GM20431 (cell line): ENCODE data around the gene FAM25A.
"Not testable (repeated sequence)": the region's sequence is repeated elsewhere in the genome, so short reads cannot be mapped to it uniquely, and the experiment has no call there.

Experiments
- in situ Hi-C: fragments of 300-500 bp; cut with MseI, MboI; formaldehyde crosslinking; loops from one replicate; pipeline ENCODE4 v1.15.0; 2020; ENCODE audit warnings: low sequenced_read_pairs; ENCODE audit not compliant: unreplicated experiment

FAM25A gene

DNA sequence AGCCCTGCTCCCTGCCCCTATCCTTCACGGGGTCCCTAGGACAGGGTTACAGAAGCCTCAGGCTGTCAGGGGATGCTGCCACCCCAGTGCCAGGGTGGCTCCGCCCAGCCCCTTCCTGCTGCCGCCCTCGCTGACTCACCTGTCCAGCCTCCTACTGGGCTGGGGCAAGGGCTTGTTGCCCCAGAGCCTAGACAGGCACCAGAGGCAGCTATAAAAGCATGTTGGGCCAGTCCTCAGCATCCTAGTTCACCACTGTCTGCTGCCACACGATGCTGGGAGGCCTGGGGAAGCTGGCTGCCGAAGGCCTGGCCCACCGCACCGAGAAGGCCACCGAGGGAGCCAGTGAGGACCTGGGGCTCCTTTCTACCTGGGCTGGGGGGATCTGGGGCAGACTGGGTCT is at the start of gene FAM25A:
FAM25A (plus strand) TSS at position 239 of the 400 bp plus-strand sequence; CDS start at position 270, 31 bp downstream.
- in situ Hi-C loops: not testable (repeated sequence)

DNA sequence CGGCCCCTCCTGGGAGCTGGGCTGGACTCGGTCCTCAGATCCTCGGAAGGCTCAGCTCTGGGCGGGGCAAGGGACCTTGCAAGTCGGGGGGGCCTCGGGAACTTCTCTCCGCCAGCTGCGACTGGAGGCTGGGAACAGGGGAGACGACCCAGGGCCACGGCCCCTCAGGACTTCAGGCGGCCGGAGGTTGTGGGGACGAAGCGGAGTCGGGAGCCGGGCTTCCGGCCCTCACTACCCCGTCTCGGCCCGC is 49.2 kb upstream of the FAM25A start:
- in situ Hi-C loops: no loop called here

DNA sequence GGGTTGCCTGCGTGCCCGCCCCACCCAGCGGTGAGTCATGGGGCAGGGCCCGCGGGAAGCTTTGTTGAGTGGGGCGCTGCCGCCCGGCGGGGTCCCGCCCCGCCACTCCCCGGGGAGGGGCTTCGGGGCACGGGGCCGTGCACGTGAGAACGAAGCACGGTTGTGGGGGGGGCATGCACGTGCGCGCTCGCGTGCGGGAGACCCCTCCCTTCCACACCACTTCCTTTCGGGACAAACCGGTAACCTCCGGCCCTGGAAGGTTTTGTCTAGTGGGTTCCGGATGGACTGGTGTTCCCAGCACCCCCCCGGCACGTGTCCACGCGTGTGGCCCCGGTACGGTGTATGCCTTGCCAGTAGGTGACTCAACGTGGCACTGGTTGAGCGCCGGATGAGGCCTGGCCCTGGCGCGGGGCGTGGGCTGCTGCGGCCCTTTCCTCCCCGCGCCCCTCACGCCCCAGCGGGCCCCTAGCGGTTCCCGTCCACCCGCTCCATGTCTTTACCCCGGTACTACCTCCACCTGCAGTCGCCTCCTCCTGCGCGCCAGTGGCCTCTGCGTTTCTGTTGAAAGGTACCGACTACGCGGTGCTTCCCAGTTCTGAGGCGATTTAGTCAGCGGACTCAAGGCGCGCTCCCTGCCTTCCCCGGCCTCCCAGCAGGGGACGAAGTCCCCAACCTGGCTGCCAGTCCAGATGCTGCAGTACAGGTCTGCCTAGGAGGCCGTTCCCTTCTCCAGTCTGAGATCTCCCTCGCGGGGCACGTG is 48.7 kb upstream of the FAM25A start:
- in situ Hi-C loops: no loop called here

DNA sequence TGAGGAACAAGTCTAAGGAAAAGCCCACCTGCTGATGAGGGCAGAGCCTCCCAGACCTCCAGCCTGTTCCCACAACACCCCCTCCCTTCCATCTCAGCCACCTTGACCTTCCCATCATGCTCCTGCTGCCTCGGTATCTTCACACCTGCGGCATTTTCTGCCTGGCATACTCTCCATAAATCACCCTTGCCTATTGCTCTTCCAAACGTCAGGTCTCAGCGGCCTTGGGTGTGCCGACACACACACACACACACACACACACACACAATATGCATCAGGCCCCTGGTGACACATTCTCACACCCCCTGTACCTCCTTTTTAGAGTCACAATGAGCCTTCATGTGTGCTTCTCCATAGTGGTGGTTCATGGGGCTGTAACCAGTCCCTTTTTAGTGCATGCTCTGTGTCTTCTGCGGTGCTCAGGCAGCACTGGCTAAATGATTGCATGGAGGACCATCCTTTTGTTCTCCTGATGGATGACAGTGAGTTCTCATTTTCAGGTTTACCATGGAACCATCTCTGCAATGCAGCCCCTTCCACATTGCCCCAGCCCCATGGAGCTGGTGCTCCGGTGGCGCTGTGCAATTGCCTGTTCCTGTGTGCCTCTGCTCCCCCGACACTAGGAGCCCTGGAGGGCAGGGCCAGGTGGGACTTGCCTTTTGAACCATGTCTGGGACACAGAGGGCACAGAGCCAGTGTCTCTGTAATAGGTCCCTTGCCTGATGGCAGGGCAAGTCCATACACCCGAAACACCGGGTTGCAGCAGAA is 47.3 kb upstream of the FAM25A start:
- in situ Hi-C loops: no loop called here

DNA sequence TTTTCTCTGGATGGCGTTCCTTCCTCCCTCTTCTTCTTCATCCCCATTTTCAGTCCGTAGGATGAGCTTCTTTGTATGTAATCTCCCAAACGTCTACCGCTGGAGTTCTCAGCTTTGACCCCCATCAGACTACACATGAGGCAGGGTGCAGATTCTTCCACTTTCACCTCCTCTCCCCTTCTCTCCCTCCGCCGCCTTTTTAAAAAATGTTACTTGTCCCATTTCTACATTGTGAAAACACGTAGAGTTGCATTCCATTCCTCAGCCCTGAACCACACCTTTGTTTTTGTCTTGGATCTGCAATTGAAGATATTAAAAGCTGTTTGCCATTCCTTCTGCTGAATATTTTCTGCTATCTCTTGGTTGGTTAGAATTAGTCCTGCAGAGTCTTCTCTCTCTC is 45.6 kb upstream of the FAM25A start:
- in situ Hi-C loops: no loop called here

DNA sequence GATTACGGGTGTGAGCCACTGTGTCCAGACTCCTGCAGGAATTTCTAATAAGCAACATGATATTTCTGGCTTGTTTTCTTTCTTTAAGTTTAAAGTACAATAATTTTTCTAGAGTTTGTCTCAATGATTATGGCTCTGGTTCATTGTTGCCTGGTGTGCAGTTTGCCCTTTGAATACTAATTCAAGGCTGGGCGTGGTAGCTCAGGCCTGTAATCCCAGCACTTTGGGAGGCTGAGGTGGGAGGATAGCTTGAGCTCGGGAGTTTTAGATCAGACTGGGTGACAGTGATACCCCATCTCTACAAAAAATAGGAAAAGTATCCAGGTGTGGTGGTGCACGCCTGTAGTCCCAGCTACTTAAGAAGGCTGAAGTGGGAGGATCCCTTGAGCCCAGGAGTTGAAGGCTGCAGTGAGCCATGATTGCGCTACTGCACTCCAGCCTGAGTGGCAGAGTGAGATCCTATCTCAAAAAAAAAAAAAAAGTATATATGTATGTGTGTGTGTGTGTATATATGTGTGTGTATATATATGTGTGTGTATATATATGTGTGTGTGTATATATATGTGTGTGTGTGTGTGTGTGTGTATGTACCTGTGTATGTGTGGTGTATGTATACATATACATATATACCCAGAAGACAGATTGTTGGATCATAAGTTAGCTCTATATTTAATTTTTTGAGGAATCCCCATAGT is 43.6 kb upstream of the FAM25A start:
- in situ Hi-C loops: no loop called here

DNA sequence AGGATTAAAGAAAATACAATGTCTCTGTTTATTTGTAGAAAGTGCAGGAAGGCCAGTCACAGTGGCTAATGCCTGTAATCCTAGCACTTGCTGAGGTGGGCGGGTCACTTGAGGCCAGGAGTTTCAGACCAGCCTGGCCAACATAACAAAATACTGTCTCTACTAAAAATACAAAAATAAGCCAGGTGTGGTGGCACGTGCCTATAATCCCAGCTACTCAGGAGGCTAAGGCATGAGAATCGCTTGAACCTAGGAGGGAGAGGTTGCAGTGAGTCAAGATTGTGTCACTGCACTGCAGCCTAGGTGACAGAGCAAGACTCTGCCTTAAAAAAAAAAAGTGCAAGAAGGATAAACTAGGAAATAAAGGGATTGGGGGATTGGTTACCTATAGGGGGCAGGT is 41.6 kb upstream of the FAM25A start:
- in situ Hi-C loops: not testable (repeated sequence)

DNA sequence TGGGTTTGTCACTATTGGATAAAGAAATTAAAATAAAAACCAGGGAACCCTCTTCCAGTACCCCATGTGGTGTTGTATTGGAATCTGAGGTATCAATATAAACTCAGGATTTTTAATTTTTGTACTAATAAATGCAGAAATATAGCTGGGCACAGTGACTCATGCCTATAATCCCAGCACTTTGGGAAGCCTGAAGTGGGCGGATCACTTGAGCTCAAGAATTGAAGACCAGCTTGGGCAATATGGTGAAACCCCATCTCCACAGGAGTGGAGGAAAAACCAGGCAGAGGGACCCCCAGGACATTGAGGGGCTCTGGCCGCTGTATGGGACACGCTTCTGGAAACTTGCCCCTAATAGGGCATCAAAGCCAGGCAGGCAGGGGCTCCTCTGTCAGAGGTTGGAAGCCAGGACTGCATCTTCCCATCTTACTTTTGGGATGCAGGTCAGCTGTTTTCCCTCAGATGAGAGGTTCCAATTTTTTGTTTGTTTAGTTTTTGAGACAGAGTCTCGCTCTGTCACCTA is 40.7 kb upstream of the FAM25A start:
- in situ Hi-C loops: no loop called here

DNA sequence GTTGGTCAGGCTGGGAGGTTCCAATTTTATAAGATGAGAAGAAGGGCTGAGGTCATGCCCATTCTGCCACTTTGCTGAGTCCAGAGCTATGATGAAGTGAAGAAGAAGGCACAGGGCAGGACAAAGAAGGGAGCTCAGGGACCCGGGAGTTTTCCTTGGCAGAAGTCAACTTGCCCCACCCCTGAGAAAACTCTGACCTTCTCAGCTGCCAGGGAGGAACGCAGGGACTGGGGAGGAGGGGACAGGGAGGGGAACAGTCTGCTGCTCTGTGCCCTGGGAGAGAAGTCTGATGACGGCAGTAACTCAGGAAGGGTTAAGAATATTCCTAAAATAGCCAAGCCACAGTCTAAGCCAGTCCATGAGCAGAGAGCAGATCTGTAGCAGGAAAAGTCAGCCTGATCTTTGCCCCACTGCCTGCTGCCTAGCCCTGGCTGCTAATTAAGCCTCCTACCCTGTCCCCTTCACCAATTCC is 40.1 kb upstream of the FAM25A start:
- in situ Hi-C loops: no loop called here

DNA sequence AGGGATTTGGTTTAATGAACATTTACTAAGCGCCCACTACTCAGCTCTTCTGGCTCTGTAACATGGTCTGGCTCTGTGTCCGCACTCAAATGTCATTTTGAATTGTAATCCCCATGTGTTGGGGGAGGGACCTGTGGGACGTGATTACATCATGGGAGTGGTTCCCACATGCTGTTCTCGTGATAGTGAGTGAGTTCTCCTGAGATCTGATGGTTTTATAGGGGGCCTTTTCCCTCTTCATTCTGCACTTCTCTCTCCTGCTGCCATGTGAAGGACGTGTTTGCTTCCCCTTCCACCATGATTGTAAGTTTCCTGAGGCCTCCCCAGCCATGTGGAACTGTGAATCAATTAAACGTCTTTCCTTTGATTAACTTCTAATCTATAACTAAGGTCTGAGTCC is 39.1 kb upstream of the FAM25A start:
- in situ Hi-C loops: not testable (repeated sequence)

DNA sequence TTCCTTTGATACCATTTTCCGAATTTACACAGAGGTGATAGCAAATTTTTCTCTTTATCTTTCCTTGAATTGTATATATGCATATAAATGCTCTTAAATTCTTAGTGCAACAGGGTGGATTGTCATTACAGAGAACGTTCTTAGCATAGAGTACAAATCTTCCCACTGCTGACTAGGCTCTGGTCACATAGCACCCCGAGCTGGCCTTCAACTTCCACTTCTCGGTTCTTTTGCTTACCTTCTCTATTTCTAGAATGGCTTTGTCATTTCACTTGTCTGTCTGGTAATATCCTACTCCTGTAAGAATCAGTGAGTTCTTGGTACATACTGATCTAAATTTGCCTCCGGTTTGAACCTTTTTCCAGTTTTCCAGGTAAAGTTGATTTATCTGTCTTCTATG is 38.4 kb upstream of the FAM25A start:
- in situ Hi-C loops: no loop called here

DNA sequence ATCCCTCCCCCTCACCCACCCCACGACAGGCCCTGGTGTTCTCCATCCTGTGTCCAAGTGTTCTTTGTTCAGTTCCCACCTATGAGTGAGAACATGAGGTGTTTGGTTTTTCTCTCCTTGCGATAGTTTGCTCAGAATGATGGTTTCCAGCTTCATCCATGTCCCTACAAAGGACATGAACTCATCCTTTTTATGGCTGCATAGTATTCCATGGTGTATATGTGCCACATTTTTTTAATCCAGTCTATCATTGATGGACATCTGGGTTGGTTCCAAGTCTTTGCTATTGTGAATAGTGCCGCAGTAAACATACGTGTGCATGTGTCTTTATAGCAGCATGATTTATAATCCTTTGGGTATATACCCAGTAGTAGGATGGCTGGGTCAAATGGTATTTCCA is 35.6 kb upstream of the FAM25A start:
- in situ Hi-C loops: not testable (repeated sequence)

DNA sequence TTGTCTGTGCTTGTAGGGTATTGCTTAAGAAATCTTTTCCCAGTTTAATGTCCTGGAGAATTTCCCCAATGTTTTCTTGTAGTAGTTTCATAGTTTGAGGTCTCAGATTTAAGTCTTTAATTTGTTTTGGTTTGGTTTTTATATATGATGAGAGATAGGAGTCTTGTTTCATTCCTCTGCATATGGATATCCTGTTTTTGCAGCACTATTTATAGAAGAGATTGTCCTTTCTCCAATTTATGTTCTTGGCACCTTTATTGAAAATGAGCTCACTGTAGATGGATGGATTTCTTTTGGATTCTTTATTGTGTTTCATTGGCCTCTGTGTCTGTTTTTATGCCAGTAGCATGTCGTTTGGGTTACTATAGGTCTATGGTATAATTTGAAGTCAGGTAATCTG is 31.6 kb upstream of the FAM25A start:
- in situ Hi-C loops: no loop called here

DNA sequence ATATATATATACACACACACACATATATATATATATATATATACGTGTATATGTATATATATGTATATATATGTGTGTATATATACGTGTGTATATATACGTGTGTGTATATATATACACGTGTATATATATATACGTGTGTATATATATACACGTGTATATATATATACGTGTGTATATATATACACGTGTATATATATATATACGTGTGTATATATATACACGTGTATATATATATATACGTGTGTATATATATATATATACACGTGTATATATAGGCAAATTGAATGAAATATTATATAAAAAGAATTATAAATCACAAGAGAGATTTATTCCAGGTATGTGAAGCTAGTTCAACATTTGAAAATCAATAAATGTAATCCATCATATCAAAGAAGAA is 28.7 kb upstream of the FAM25A start:
- in situ Hi-C loops: not testable (repeated sequence)

DNA sequence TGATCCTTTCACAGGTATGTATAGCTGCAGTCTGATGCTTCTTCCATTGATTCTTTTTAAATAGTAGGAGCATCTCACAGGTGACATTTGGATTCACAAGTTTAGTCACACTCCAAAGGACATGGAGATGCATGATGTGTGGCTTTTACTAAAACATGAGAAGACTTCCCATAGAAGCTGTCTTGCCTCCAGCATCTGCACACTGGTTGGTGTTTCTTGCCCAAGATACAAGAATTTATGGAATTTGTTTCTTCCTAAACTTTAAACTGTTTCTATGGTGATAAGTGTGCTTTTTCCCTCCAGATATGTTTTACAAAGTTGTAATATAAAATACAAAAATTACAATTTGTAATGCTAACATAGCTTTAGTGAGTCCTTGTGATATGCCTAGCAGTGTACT is 27.6 kb upstream of the FAM25A start:
- in situ Hi-C loops: no loop called here

DNA sequence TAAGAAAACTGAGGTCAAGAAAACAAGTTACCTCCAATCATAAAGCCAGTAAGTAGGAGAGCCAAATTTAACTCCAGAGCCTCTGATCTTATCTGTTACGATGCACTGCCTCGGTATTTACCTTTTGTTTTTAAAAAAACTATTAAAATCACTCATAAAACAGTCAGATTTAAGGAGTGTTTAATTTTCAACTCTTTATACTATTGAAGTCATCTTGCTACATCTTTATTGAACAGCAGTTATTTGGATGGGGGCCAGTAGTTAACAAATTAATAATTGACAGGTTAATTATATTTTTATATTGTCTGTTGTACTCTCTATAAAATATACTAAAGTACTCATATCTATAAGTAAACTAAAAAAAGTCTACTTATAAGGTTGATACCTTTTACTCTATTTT is 27.2 kb upstream of the FAM25A start:
- in situ Hi-C loops: no loop called here

DNA sequence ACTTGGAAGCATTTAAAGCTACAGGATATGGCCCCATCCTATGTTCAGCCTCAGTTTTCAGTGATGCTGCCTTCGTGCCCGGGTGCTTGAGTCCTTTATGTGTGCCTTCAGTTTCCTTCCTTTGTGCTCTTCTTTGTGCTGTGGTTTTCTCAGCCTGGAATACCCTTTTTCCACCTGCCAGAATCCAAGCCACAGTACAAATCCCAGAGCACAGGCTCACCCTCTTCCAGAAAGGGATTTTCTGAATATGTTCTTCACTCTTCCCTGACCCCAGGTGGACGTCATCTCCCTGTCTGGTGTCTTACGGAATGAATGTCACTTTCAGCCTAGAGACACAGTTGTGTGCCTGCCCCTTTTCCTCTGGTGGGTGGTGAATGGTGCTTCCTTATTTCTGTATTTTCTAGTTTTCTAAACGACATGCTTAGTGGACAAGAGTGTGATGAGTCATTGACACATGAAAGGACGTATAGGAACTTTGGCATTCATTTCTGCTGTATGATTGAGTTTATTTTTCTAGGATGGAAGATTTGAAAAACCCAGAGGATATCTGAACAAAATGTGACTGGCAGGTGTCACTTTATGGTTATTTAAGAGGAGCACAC is 20.2 kb upstream of the FAM25A start:
- in situ Hi-C loops: not testable (repeated sequence)

DNA sequence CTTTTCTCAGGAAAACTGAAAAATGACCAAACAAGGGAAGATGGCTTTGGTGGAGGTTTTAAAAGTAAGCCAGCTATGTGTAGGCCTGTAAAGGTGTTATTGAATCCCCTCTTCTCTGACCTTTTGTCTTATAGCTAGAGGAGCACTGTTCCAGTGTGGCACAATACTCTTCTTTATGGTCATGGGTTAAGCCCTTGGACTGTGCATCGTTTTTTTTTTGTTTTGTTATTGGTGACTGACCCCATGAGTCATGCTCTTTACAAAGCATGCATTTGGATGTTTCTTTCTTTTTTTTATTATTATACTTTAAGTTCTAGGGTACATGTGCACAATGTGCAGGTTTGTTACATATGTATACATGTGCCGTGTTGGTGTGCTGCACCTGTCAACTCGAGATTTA is 19.6 kb upstream of the FAM25A start:
- in situ Hi-C loops: no loop called here

DNA sequence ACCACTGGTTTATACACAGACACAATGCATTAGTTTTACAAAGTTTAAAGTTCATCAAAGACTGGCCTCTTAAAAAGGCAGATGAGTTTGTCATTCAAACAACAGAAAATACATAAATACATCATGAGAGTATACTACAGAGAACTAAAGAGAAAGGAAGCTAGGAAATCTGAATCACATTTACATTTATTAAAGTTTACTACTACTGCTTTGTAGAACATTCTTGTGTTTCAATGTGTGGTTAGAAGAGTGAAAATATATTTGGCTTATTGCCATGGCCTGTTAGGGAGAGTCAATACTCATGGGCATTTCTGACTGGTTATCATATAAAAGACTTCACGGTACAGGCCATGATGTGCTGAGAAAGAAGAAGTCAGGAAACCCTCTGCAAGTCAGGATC is 13.0 kb upstream of the FAM25A start:
- in situ Hi-C loops: not testable (repeated sequence)

DNA sequence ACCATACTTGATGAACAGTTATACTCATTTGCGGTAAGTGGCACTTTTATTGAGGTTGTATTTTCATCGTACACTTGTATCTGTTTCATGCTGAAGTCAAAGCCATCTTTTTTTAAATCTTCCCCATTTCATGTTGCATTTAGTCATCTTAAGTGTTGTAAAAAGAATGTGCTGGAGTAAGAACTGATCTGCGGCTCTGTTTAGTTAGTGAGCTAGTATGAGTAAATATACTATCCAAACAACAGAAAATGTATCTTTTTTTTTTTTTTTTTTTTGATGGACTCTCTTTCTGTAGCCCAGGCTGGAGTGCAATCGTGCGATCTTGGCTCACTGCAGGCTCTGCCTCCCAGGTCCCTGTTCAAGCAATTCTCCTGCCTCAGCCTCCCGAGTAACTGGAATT is 12.4 kb upstream of the FAM25A start:
- in situ Hi-C loops: not testable (repeated sequence)

DNA sequence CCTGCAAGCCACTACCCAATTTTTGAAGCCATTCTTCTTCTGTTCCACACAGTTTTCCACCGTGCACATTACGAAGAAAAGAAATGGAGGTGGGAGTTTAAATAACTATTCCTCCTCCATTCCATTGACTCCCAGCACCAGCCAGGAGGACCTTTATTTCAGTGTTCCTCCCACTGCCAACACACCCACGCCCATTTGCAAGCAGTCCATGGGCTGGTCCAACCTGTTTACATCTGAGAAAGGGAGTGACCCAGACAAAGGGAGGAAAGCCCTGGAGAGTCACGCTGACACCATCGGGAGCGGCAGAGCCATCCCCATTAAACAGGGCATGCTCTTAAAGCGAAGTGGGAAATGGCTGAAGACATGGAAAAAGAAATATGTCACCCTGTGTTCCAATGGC is 11.8 kb upstream of the FAM25A start:
- in situ Hi-C loops: not testable (repeated sequence)
